ENCODE data around the gene B4GALNT1.
"Not testable (repeated sequence)": the region's sequence is repeated elsewhere in the genome, so short reads cannot be mapped to it uniquely, and the experiment has no call there.

B4GALNT1 gene

GRCh38 chr12:57621497-57622292 lies 11.3 kb downstream of the B4GALNT1 start:
- DNase-seq = peak in 32 of 56 donors; percentile 12 to 67 (median 31)

- DNase-seq = peak in 2 of 56 donors; percentile 23 to 36
These were observed 12.0 kb downstream of the B4GALNT1 start for GRCh38 chr12:57620936-57621496.

GRCh38 chr12:57620245-57620935 lies 12.6 kb downstream of the B4GALNT1 start:
- no peak for DNase-seq

- no peak for DNase-seq
These were observed 13.4 kb downstream of the B4GALNT1 start for GRCh38 chr12:57619434-57620244.

GRCh38 chr12:57618966-57619433 lies 14.0 kb downstream of the B4GALNT1 start:
- no peak for DNase-seq

- not testable (repeated sequence) for DNase-seq
These were observed 14.6 kb downstream of the B4GALNT1 start for GRCh38 chr12:57618431-57618830.

- DNase-seq = no peak
These were observed 15.1 kb downstream of the B4GALNT1 start for GRCh38 chr12:57617942-57618341.

- peak in 20 of 56 donors; percentile 6 to 75 (median 32) for DNase-seq
These were observed 16.5 kb downstream of the B4GALNT1 start for GRCh38 chr12:57616383-57617101.

GRCh38 chr12:57615637-57616036 lies 17.4 kb downstream of the B4GALNT1 start:
- no peak for DNase-seq

- DNase-seq = no peak
These were observed 18.0 kb downstream of the B4GALNT1 start for GRCh38 chr12:57614948-57615500.

- DNase-seq = peak in 4 of 56 donors; percentile 9 to 47 (median 21)
These were observed 18.6 kb downstream of the B4GALNT1 start for GRCh38 chr12:57614178-57614947.

- no peak for DNase-seq
These were observed 19.4 kb downstream of the B4GALNT1 start for GRCh38 chr12:57613427-57614109.

GRCh38 chr12:57612711-57613426 lies 20.1 kb downstream of the B4GALNT1 start:
- no peak for DNase-seq

GRCh38 chr12:57611827-57612710 lies 20.9 kb downstream of the B4GALNT1 start:
- no peak for DNase-seq

- DNase-seq = peak in 43 of 56 donors; percentile 17 to 75 (median 45)
These were observed 21.7 kb downstream of the B4GALNT1 start, which contains the start of gene ARHGEF25 for GRCh38 chr12:57611108-57611826. Gene ARHGEF25, plus strand, starts transcription at chr12:57611435. Its CDS starts 460 bp downstream, at chr12:57611895.

- DNase-seq = peak in 3 of 56 donors; percentile 41 to 55 (median 47)
These were observed 22.4 kb downstream of the B4GALNT1 start for GRCh38 chr12:57610554-57611107.
